Measurements from ENCODE around the gene BYSL.

Gene BYSL

GRCh38 chr6:41966214-41966920, 45.1 kb downstream of the BYSL start:
- Histone ChIP-seq H3K9ac (ENCODE audit: low read length) (no peak overlapping the region), H3K36me3 (ENCODE audit: low read length) (no peaks in the 10 kb centered on the region), H3K4me3 (ENCODE audit: insufficient read depth, low read length, poor library complexity, severe bottlenecking) (no peak overlapping the region), H4K20me1 (ENCODE audit: low read depth, low read length) (no peaks in the 10 kb centered on the region), H3K4me2 (ENCODE audit: low read depth, low read length, poor library complexity, severe bottlenecking) (no peak overlapping the region), H3K9me2 (replicated peaks; ENCODE audit: insufficient read depth, low read length) (no peaks in the 10 kb centered on the region), H3F3A (ENCODE audit: insufficient read depth) (no peaks in the 10 kb centered on the region), H3K79me2 (ENCODE audit: insufficient read depth, low read length) (no peaks in the 10 kb centered on the region), H3K27ac (ENCODE audit: low read depth, low read length) (no peak overlapping the region), H2AFZ (ENCODE audit: low read depth, low read length, severe bottlenecking) (no peak overlapping the region), H3K9me3 (ENCODE audit: insufficient read depth, low read length) (no peaks in the 10 kb centered on the region), H3K27me3 (ENCODE audit: low read length) (no peaks in the 10 kb centered on the region)
- no peak for TF ChIP-seq CTCF (IDR thresholded peaks at IDR 0.05; ENCODE audit: insufficient read depth, low read length, poor library complexity, severe bottlenecking)
- TF ChIP-seq EZH2phosphoT487 (conservative IDR thresholded peaks at IDR 0.05; ENCODE audit: low read length): no peak

GRCh38 chr6:41966961-41967311, 45.6 kb downstream of the BYSL start:
- Histone ChIP-seq H2AFZ (ENCODE audit: low read depth, low read length, severe bottlenecking) (no peak overlapping the region), H3K27ac (ENCODE audit: low read depth, low read length) (no peak overlapping the region), H3K27me3 (ENCODE audit: low read length) (no peaks in the 10 kb centered on the region), H3K4me2 (ENCODE audit: low read depth, low read length, poor library complexity, severe bottlenecking) (no peak overlapping the region), H3K9me2 (replicated peaks; ENCODE audit: insufficient read depth, low read length) (no peaks in the 10 kb centered on the region), H3K9ac (ENCODE audit: low read length) (no peak overlapping the region), H3K4me3 (ENCODE audit: insufficient read depth, low read length, poor library complexity, severe bottlenecking) (no peak overlapping the region), H4K20me1 (ENCODE audit: low read depth, low read length) (no peaks in the 10 kb centered on the region), H3K36me3 (ENCODE audit: low read length) (no peaks in the 10 kb centered on the region), H3F3A (ENCODE audit: insufficient read depth) (no peaks in the 10 kb centered on the region), H3K79me2 (ENCODE audit: insufficient read depth, low read length) (no peaks in the 10 kb centered on the region), H3K9me3 (ENCODE audit: insufficient read depth, low read length) (no peaks in the 10 kb centered on the region)
- no peak for TF ChIP-seq EZH2phosphoT487 (conservative IDR thresholded peaks at IDR 0.05; ENCODE audit: low read length)
- TF ChIP-seq CTCF (IDR thresholded peaks at IDR 0.05; ENCODE audit: insufficient read depth, low read length, poor library complexity, severe bottlenecking): no peak

- no peaks in the 10 kb centered on the region for H3K27me3 ChIP-seq (ENCODE audit: low read length)
- no peak overlapping the region for H3K4me2 ChIP-seq (ENCODE audit: low read depth, low read length, poor library complexity, severe bottlenecking)
- H3K27ac ChIP-seq (ENCODE audit: low read depth, low read length): no peak overlapping the region
- no peaks in the 10 kb centered on the region for H3K9me2 ChIP-seq (replicated peaks; ENCODE audit: insufficient read depth, low read length)
- no peak overlapping the region for H3K9ac ChIP-seq (ENCODE audit: low read length)
- TF ChIP-seq CTCF (IDR thresholded peaks at IDR 0.05; ENCODE audit: insufficient read depth, low read length, poor library complexity, severe bottlenecking) (no peak), EZH2phosphoT487 (conservative IDR thresholded peaks at IDR 0.05; ENCODE audit: low read length) (no peak)
- no peaks in the 10 kb centered on the region for H3F3A ChIP-seq (ENCODE audit: insufficient read depth)
- H3K9me3 ChIP-seq (ENCODE audit: insufficient read depth, low read length): no peaks in the 10 kb centered on the region
- H3K36me3 ChIP-seq (ENCODE audit: low read length): no peaks in the 10 kb centered on the region
- H4K20me1 ChIP-seq (ENCODE audit: low read depth, low read length): no peaks in the 10 kb centered on the region
- no peak overlapping the region for H2AFZ ChIP-seq (ENCODE audit: low read depth, low read length, severe bottlenecking)
- no peak overlapping the region for H3K4me3 ChIP-seq (ENCODE audit: insufficient read depth, low read length, poor library complexity, severe bottlenecking)
- no peaks in the 10 kb centered on the region for H3K79me2 ChIP-seq (ENCODE audit: insufficient read depth, low read length)
Observed at GRCh38 chr6:41967312-41968287, 46.3 kb downstream of the BYSL start.
